Esophagus squamous epithelium (tissue), 5 donors: ENCODE results near the gene RBM19. TPM values are rescaled to one million over a fixed set of nuclear protein-coding genes. Genes with fewer than 3 reads are reported as not detected.

ENCODE experiments used
- DNase-seq: peaks from one replicate; lab custom pipeline; 2025; lab: John Stamatoyannopoulos, UW
- H3K27ac ChIP-seq, 4 donors: fragments of 200-600 bp; sonication (generic); one replicate each; pipeline ENCODE4 v1.5.1; 2016 to 2019; ENCODE audit warnings: mild to moderate bottlenecking in 1 of 4
- H3K27me3 ChIP-seq, 4 donors: fragments of 200-600 bp; sonication (generic); 1 replicate in 3 of 4; 2 replicates in 1 of 4; pipeline versions ENCODE4 v1.5.1 to v1.6.0; 2017 to 2021; ENCODE audit warnings: antibody characterized with exemption in 1 of 4
- H3K36me3 ChIP-seq, 3 donors: fragments of 200-600 bp; sonication (generic); one replicate each; pipeline ENCODE4 v1.5.1; 2016 to 2019
- H3K4me1 ChIP-seq, 3 donors: fragments of 200-600 bp; sonication (generic); one replicate each; pipeline ENCODE4 v1.5.1; 2017 to 2019
- H3K4me3 ChIP-seq, 4 donors: fragments of 200-600 bp; sonication (generic); 1 replicate in 3 of 4; 2 replicates in 1 of 4; pipeline ENCODE4 v1.5.1; 2016 to 2019; ENCODE audit warnings: mild to moderate bottlenecking in 2 of 4, moderate library complexity in 1 of 4
- H3K9me3 ChIP-seq, 3 donors: fragments of 200-600 bp; sonication (generic); one replicate each; pipeline ENCODE4 v1.5.1; 2016 to 2019
- CTCF ChIP-seq, 6 experiments: fragments of 450-650 bp in 4 of 6; fragments of 200-600 bp in 2 of 6; sonication (generic) in 2 of 6; IDR thresholded peaks; one replicate each; pipeline ENCODE4 v1.5.1; 2016 to 2019; ENCODE audit warnings: antibody characterized with exemption in 6 of 6, mild to moderate bottlenecking in 4 of 6, moderate library complexity in 4 of 6
- POLR2A ChIP-seq, 4 donors: fragments of 450-650 bp; IDR thresholded peaks; one replicate each; pipeline ENCODE4 v1.6.1; 2017; ENCODE audit warnings: antibody characterized with exemption in 4 of 4, mild to moderate bottlenecking in 4 of 4, moderate library complexity in 3 of 4
- WGBS, 2 donors: methylation state at CpG; one replicate each; pipeline ENCODE4 v1.1.5; 2018; 5-methylcytosine and 5-hydroxymethylcytosine counted together
- intact Hi-C: fragments of 100-400 bp; cut with DNase I; formaldehyde crosslinking; loops from one replicate; pipeline ENCODE4 v1.15.0; 2022
- total RNA-seq, 4 donors: library from RNA; depleted of rRNA; stranded (reverse); fragments of >200 nt; gene quantifications; one replicate each; pipeline ENCODE4 v1.1.0, GENCODE V29; 2016
- donor health status: DM: yes; HTN: yes; CAD: no.

The RBM19 gene
- total RNA-seq, 4 donors from 2014 or later = 13.1 to 32.8 (median 27.4) TPM

GRCh38 chr12:113802966-113803758 is 163.0 kb downstream of the RBM19 start:
- intact Hi-C loops = no loop called here
- TF ChIP-seq CTCF (IDR thresholded peaks at IDR 0.05) = no peak
- no peak for TF ChIP-seq POLR2A (IDR thresholded peaks at IDR 0.05)
- no peaks in the 10 kb centered on the region for H3K4me1 ChIP-seq
- peaks cover 0 to 7% (median 0%) of the 10 kb centered on the region in 3 donors for H3K9me3 ChIP-seq
- WGBS, 2 donors = 62 to 68% methylated on average over 12 to 13 of the region's 22 CpGs
- H3K27ac ChIP-seq = no peak overlapping the region
- no peak for DNase-seq
- no peaks in the 10 kb centered on the region for H3K36me3 ChIP-seq
- peaks cover 0 to 17% (median 0%) of the 10 kb centered on the region in 4 donors for H3K27me3 ChIP-seq
- no peak overlapping the region for H3K4me3 ChIP-seq

GRCh38 chr12:113802000-113802749 is 163.9 kb downstream of the RBM19 start:
- Histone ChIP-seq H3K27me3 (peaks cover 0 to 17% (median 0%) of the 10 kb centered on the region in 4 donors), H3K9me3 (peaks cover 0 to 5% (median 0%) of the 10 kb centered on the region in 3 donors), H3K4me3 (no peak overlapping the region), H3K27ac (no peak overlapping the region), H3K36me3 (no peaks in the 10 kb centered on the region), H3K4me1 (no peaks in the 10 kb centered on the region)
- TF ChIP-seq POLR2A (IDR thresholded peaks at IDR 0.05) (no peak), CTCF (IDR thresholded peaks at IDR 0.05) (no peak)
- no peak for DNase-seq
- intact Hi-C loops = no loop called here
- 76 to 82% methylated on average over 6 to 7 of the region's 17 CpGs for WGBS, 2 donors

- no peak overlapping the region for H3K4me3 ChIP-seq
- WGBS, 2 donors = 83 to 100% methylated on average over 3 of the region's 12 CpGs
- H3K27me3 ChIP-seq = peaks cover 0 to 27% (median 0%) of the 10 kb centered on the region in 4 donors
- no peaks in the 10 kb centered on the region for H3K9me3 ChIP-seq
- intact Hi-C loops = no loop called here
- no peaks in the 10 kb centered on the region for H3K36me3 ChIP-seq
- DNase-seq = no peak
- TF ChIP-seq POLR2A (IDR thresholded peaks at IDR 0.05) (no peak), CTCF (IDR thresholded peaks at IDR 0.05) (no peak)
- H3K27ac ChIP-seq = no peak overlapping the region
- H3K4me1 ChIP-seq = no peaks in the 10 kb centered on the region
Observed at GRCh38 chr12:113800201-113800600, 165.9 kb downstream of the RBM19 start.

GRCh38 chr12:113798552-113798951 is 167.6 kb downstream of the RBM19 start:
- Histone ChIP-seq H3K9me3 (no peaks in the 10 kb centered on the region), H3K4me1 (no peaks in the 10 kb centered on the region), H3K4me3 (no peak overlapping the region), H3K27ac (no peak overlapping the region), H3K36me3 (no peaks in the 10 kb centered on the region), H3K27me3 (peaks cover 0 to 29% (median 0%) of the 10 kb centered on the region in 4 donors)
- intact Hi-C loops = no loop called here
- no peak for DNase-seq
- 30 to 80% methylated on average over 2 to 5 of the region's 14 CpGs for whole genome bisulfite sequencing, 2 donors
- TF ChIP-seq CTCF (IDR thresholded peaks at IDR 0.05) (no peak), POLR2A (IDR thresholded peaks at IDR 0.05) (no peak)

GRCh38 chr12:113797535-113797868 is 168.6 kb downstream of the RBM19 start:
- Histone ChIP-seq H3K4me1 (no peaks in the 10 kb centered on the region), H3K36me3 (no peaks in the 10 kb centered on the region), H3K9me3 (no peaks in the 10 kb centered on the region), H3K27ac (no peak overlapping the region), H3K27me3 (peaks cover 0 to 20% (median 0%) of the 10 kb centered on the region in 4 donors), H3K4me3 (no peak overlapping the region)
- DNase-seq = no peak
- intact Hi-C loops = no loop called here
- TF ChIP-seq CTCF (IDR thresholded peaks at IDR 0.05) (no peak), POLR2A (IDR thresholded peaks at IDR 0.05) (no peak)
